Measurements from ENCODE around the gene SNX20.

DNA sequence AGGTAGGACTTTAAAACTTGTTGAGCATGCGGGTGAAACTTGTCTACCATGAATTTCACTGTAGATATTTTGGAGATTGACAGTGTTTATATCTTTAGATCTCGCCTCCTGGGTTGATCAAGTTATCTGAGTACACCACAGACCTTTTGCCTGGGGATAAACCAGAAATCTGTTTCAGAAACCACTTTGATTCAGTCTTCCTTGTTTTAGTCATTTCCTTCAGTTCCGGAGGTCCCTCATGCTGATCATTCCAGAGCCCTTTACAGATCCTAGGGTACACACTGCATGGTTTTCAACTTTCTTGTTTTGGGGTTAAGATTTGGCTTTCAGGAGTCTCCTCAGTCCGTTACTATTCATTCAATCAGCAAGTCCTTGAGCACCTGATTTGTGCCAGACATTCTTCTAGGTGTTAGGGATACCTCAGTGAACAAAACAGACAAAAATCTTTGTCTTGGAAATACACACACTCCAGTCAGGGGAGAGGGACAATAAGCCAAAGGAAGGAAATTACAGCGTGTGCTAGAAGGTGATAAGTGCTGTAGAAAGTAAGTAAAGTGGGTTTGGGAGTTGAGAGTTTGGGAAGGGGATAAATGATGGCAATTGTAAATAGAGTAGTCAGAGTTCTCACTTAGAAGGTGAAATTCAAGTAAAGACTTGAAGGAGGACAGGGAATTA, 24.5 kb upstream of the SNX20 start:
- TF ChIP-seq CTCF (IDR thresholded peaks at IDR 0.05) = no peak
- TF ChIP-seq POLR2AphosphoS5 (IDR thresholded peaks at IDR 0.05) = no peak
- TF ChIP-seq POLR2A (IDR thresholded peaks at IDR 0.05) = no peak

Measured in prostate gland (tissue), 2 donors.